Measurements from ENCODE around the gene CIAO3.
"Not testable (repeated sequence)": the region's sequence is repeated elsewhere in the genome, so short reads cannot be mapped to it uniquely, and the experiment has no call there.

Gene CIAO3

DNA sequence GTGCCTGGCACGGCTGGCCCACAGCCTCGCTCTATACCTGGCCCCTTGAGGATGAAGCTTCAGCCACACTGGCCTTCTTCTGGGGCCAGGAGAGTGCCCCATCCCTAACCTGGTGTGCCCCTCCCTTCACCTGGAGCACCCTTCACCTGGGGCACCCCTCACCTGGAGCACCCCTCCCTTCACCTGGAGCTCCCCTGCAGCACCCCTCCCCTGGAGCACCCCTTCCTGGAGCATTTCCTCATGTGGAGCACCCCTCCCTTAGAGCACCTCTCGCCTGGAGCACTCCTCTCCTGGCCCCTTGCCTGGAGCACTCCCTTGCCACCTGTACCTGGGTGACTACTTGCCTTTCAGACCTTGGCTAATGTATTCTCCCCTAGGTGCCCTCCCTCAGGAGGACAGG lies 32.8 kb downstream of the CIAO3 start:
- DNase-seq: no peak

- no peak for DNase-seq
These were observed 33.7 kb downstream of the CIAO3 start for GRCh38 chr16:707062-707538.

GRCh38 chr16:706189-707061 lies 34.4 kb downstream of the CIAO3 start:
- DNase-seq: no peak

- peak; percentile 58 to 68 for DNase-seq
These were observed 35.2 kb downstream of the CIAO3 start, which contains the start of gene FBXL16 for GRCh38 chr16:705431-706188. Gene FBXL16, minus strand, starts transcription at chr16:705801. Its CDS starts 8,396 bp downstream, at chr16:697405.

GRCh38 chr16:704552-705380 lies 36.0 kb downstream of the CIAO3 start:
- DNase-seq: no peak

GRCh38 chr16:704047-704446 lies 36.8 kb downstream of the CIAO3 start:
- no peak for DNase-seq

DNA sequence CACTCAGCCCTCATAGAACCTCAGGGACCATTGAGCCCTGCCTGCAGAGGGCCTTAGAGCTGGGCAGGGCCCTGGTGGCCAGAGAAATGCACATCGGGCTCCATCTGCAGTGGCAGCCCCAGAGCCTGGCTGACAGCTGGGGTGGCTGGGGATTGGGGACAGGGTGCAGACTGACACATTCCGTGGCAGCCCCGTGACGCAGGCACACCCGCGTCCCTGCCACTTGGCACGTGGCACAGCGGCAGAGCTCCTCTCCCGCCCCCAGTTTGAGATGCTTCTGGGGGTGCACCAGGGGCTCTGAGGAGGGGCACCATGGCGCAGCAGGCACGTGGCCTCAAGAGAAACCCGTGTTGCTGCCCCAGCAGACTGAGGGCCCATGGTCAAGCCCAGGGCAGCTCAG lies 37.4 kb downstream of the CIAO3 start:
- DNase-seq: no peak

DNA sequence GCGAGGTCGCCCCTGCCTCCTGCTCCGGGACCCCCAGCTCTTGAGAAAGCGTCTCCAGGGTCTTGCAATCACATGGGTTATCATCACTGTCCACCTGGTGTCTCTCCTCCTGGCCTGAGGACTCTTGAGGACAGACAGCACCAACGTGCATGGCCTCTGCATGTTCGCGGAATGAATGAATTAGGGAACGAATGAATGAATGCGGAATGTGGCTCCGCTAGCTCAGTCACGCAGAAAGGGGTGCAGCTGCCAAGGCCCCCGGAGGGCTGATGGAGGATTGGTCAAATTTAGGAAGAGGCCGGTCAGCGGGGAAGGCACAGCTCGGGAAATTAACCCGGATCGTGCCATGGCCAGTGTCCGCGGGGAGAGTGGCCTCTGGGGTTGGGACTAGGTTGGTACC lies 38.5 kb downstream of the CIAO3 start:
- DNase-seq: no peak

DNA sequence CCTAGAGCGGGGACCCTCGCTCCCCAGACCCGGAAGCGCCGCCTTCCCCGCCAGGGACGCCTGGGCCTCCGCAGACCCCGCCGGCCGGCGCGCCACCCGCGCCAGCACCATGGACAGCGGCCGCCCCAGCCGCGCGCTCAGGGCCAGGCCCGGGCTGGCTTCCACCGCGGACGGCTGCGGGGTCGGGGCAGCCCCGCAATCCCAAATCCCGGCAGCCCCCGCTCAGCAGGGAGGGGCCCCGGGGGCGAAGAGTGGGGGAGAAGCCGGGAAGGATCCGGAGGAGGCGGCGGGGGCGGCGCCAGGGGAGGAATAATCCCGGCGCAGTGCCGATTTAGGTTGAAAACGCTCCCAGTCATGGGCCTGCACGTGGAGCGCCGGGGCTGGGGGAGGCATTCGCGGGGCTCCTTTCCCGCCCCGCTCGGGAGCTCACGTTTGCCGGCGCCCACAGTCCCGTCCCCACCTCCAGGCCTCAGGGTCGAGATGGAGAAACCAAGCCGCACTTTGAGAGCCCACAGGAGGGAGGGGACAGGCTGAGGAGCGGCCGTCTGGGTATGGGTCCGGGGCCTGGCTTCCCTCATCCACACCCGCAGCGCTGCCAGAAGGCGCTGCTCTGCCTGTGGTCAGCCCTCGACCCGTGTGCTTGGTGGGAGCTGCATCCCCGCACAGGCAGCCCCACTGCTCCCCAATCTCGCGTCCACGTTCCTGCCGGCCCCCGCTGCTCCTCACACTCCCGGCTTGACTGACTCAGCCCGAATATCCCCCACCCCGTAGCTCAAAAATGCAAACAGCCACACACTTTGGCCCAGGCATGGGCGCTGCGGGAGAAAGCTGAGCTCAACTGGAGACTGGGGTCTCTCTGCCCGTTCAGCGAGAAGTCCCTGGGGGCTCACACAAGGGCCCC lies 39.9 kb downstream of the CIAO3 start:
- DNase-seq: no peak

DNA sequence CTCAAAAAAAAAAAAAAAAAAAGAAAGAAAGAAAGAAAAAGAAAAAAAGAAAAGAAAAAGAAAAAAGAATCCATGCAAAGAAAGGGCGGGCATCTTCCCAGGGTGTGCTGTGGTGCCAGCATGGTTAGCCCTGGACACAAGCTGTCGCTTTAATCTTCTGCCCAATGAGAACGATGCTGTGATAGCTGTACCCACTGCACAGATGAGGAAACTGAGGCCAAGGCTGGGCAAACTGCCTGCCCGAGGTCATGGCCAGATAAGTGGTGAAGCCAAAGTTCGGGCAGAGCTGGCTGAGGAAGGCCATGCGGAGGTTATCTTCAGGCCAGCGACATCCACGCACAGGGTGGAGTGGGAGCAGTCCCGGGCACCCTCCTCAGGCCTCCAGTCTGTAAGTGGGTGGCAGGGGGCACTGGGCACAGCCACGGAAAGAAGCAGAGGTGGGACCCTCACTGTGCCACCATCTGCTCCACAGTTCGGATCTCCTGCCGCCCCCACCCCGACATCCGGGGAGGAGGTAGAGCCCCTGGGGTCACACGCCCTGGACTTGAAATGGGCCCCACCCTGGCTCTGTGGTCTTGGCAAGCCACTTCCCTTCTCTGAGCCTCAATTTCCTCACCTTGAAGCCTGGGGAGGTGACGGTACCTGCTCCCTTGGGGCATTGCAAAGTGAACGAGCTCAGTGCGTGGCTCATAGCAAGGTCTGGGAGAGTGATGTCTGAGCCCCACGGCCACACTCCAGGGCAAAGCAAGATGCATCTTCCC lies 41.7 kb downstream of the CIAO3 start:
- DNase-seq: no peak

DNA sequence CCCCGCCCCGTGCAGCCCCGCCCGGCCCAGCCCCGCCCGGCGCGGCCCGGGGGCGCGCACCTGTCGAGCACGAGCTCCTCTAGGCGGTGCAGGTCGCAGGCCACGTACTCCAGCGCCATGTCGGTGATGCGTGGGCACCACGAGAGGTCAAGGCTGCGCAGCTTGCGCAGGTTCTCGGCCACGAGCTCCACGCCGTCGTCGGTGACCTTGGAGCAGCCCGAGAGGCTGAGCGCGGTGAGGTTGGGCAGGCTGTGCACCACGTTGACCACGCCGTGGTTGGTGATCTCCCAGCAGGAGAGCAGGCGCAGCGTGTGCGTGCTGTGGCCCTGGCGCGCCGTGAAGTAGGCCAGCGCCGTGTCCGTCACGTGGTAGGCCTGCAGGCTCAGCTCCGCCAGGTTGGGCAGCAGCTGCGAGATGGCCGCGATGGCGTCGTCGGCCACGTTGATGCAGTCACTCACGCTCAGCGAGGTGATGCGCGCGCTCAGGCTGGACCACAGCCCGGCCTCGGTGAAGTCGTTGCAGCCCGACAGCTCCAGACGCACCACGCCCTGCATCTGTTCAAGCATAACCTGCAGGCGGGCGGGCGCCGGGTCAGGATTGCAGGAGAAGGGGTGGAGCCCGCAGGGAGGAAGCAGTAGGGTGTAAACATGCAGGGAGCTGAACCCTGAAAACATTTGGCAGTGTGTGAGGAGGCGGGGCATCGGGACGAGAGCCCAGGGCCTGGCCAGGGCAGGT lies 45.3 kb downstream of the CIAO3 start:
- peak; percentile 83 to 93 for DNase-seq

GRCh38 chr16:694863-695354 lies 45.9 kb downstream of the CIAO3 start:
- DNase-seq: no peak

- peak; percentile 33 to 55 for DNase-seq
These were observed 46.5 kb downstream of the CIAO3 start for GRCh38 chr16:694187-694862.

- no peak for DNase-seq
These were observed 47.0 kb downstream of the CIAO3 start for GRCh38 chr16:693766-694165.

DNA sequence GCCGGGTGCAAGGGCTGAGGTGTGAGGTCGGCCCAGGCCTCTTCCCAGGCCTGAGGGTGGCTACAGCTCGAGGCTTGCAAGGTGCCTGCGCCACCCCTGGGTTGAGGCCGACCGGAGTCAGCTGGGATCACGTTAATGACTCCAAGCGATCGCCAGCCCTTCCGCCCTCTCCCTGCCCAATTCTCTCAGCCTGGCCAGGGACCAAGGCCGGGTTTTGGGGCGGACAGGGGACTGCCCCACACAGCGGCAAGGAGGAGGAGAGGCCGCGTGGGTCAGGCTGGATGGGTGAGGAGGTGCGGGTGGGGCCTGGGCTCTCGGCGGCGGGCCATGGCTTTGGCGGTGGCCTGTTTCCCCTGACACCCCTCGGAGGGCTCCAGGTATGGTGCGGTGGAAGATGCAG lies 47.4 kb downstream of the CIAO3 start:
- DNase-seq: no peak

GRCh38 chr16:692356-693108 lies 48.3 kb downstream of the CIAO3 start:
- no peak for DNase-seq

- DNase-seq: not testable (repeated sequence)
These were observed 49.6 kb downstream of the CIAO3 start for GRCh38 chr16:691242-691641.

DNA sequence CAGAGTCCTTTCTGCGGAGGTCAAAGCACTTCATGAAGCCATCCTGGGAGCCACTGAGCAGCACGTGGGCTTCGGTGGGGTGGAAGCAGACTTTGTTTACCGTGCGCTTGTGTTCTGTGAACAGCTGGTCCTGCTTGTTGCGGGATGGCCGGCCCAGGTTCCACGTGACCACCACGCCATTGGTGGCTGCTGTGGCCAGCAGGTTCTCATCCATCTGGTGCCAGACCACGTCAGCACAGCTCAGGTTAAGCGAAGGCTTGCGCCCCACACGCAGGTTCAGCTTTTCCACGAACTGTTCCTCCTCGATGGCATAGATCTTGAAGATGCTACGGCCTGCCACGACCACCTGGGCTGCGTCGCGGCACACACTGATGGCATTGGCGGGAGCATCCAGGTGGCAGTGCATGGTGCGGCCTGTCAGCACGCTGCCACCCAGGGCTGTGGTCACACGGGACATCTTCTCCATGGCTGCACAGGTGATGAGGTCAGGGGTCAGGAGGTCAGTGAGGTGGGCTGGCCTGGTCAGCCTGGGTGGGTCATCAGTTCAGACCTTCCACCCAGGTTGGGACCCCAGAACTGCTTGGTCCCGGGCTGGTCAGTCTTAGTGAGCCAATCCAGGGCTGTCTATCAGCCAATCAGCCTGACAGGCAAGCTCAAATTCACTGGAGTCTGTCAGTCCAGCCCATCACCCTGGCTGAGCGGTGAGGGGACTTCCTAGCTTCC lies 51.5 kb downstream of the CIAO3 start:
- no peak for DNase-seq

All from NCI-H2081 (cell line).